ENCODE data around the gene POLR2E. TPM values are rescaled to one million over a fixed set of nuclear protein-coding genes. Genes with fewer than 3 reads are reported as not detected.
A peak's percentile ranks its signal among the peaks of the same experiment; 100 is the strongest.

POLR2E gene
- total and polyA plus RNA-seq, 9 of the 15 experiments (the other 6 are each of a cell fraction or from before 2014, with no cell fraction given): 3.4 to 413 (median 244) TPM

DNA sequence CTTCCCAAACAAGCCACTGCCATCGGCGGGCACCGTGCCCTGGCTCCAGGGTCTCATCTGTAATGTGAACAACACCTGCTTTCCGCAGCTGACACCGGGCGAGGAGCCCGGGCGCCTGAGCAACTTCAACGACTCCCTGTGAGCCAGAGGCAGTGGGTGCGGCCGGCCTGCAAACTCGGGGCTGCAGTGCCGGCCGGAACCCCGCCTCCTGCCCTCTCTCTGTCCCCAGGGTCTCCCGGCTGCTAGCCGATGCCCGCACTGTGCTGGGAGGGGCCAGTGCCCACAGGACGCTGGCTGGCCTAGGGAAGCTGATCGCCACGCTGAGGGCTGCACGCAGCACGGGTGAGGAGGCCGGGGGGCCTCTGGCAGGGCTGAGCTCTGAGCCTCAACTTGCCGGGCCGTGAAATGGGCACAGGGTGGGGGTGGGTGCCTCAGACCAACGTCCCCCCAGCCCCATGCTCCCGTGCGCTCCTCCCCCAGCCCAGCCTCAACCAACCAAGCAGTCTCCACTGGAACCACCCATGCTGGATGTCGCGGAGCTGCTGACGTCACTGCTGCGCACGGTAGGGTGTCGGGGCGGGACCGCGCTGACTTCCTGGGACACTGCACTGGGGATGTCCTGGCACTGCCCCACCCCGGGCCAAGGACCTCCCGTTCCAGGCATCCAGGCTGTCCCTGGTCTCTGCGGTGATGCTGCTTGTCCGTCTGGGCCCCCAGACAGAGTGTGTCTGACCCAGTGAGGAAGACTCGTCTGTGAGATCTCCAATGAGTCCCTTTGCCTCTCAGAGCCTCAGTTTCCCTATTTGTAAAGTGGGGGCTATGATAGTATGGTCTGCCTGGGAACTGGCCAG is 53.1 kb downstream of the POLR2E start (continued):
- TF ChIP-seq, protein P1, sequence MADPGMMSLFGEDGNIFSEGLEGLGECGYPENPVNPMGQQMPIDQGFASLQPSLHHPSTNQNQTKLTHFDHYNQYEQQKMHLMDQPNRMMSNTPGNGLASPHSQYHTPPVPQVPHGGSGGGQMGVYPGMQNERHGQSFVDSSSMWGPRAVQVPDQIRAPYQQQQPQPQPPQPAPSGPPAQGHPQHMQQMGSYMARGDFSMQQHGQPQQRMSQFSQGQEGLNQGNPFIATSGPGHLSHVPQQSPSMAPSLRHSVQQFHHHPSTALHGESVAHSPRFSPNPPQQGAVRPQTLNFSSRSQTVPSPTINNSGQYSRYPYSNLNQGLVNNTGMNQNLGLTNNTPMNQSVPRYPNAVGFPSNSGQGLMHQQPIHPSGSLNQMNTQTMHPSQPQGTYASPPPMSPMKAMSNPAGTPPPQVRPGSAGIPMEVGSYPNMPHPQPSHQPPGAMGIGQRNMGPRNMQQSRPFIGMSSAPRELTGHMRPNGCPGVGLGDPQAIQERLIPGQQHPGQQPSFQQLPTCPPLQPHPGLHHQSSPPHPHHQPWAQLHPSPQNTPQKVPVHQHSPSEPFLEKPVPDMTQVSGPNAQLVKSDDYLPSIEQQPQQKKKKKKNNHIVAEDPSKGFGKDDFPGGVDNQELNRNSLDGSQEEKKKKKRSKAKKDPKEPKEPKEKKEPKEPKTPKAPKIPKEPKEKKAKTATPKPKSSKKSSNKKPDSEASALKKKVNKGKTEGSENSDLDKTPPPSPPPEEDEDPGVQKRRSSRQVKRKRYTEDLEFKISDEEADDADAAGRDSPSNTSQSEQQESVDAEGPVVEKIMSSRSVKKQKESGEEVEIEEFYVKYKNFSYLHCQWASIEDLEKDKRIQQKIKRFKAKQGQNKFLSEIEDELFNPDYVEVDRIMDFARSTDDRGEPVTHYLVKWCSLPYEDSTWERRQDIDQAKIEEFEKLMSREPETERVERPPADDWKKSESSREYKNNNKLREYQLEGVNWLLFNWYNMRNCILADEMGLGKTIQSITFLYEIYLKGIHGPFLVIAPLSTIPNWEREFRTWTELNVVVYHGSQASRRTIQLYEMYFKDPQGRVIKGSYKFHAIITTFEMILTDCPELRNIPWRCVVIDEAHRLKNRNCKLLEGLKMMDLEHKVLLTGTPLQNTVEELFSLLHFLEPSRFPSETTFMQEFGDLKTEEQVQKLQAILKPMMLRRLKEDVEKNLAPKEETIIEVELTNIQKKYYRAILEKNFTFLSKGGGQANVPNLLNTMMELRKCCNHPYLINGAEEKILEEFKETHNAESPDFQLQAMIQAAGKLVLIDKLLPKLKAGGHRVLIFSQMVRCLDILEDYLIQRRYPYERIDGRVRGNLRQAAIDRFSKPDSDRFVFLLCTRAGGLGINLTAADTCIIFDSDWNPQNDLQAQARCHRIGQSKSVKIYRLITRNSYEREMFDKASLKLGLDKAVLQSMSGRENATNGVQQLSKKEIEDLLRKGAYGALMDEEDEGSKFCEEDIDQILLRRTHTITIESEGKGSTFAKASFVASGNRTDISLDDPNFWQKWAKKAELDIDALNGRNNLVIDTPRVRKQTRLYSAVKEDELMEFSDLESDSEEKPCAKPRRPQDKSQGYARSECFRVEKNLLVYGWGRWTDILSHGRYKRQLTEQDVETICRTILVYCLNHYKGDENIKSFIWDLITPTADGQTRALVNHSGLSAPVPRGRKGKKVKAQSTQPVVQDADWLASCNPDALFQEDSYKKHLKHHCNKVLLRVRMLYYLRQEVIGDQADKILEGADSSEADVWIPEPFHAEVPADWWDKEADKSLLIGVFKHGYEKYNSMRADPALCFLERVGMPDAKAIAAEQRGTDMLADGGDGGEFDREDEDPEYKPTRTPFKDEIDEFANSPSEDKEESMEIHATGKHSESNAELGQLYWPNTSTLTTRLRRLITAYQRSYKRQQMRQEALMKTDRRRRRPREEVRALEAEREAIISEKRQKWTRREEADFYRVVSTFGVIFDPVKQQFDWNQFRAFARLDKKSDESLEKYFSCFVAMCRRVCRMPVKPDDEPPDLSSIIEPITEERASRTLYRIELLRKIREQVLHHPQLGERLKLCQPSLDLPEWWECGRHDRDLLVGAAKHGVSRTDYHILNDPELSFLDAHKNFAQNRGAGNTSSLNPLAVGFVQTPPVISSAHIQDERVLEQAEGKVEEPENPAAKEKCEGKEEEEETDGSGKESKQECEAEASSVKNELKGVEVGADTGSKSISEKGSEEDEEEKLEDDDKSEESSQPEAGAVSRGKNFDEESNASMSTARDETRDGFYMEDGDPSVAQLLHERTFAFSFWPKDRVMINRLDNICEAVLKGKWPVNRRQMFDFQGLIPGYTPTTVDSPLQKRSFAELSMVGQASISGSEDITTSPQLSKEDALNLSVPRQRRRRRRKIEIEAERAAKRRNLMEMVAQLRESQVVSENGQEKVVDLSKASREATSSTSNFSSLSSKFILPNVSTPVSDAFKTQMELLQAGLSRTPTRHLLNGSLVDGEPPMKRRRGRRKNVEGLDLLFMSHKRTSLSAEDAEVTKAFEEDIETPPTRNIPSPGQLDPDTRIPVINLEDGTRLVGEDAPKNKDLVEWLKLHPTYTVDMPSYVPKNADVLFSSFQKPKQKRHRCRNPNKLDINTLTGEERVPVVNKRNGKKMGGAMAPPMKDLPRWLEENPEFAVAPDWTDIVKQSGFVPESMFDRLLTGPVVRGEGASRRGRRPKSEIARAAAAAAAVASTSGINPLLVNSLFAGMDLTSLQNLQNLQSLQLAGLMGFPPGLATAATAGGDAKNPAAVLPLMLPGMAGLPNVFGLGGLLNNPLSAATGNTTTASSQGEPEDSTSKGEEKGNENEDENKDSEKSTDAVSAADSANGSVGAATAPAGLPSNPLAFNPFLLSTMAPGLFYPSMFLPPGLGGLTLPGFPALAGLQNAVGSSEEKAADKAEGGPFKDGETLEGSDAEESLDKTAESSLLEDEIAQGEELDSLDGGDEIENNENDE (IDR thresholded peaks at IDR 0.05; ENCODE audit: low read depth, low read length): no peak
- TF ChIP-seq, protein P2, sequence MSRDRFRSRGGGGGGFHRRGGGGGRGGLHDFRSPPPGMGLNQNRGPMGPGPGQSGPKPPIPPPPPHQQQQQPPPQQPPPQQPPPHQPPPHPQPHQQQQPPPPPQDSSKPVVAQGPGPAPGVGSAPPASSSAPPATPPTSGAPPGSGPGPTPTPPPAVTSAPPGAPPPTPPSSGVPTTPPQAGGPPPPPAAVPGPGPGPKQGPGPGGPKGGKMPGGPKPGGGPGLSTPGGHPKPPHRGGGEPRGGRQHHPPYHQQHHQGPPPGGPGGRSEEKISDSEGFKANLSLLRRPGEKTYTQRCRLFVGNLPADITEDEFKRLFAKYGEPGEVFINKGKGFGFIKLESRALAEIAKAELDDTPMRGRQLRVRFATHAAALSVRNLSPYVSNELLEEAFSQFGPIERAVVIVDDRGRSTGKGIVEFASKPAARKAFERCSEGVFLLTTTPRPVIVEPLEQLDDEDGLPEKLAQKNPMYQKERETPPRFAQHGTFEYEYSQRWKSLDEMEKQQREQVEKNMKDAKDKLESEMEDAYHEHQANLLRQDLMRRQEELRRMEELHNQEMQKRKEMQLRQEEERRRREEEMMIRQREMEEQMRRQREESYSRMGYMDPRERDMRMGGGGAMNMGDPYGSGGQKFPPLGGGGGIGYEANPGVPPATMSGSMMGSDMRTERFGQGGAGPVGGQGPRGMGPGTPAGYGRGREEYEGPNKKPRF (IDR thresholded peaks at IDR 0.05; ENCODE audit: low read depth, low read length): no peak
- TF ChIP-seq SNIP1 (IDR thresholded peaks at IDR 0.05; ENCODE audit: low read depth) (no peak), GTF2E2 (tag; IDR thresholded peaks at IDR 0.05) (no peak), ATF1 (CRISPR knock-in tag; IDR thresholded peaks at IDR 0.05) (peak; percentile 96), ATF1 (tag; IDR thresholded peaks at IDR 0.05) (peak; percentile 97)
- TF ChIP-seq, protein P3, sequence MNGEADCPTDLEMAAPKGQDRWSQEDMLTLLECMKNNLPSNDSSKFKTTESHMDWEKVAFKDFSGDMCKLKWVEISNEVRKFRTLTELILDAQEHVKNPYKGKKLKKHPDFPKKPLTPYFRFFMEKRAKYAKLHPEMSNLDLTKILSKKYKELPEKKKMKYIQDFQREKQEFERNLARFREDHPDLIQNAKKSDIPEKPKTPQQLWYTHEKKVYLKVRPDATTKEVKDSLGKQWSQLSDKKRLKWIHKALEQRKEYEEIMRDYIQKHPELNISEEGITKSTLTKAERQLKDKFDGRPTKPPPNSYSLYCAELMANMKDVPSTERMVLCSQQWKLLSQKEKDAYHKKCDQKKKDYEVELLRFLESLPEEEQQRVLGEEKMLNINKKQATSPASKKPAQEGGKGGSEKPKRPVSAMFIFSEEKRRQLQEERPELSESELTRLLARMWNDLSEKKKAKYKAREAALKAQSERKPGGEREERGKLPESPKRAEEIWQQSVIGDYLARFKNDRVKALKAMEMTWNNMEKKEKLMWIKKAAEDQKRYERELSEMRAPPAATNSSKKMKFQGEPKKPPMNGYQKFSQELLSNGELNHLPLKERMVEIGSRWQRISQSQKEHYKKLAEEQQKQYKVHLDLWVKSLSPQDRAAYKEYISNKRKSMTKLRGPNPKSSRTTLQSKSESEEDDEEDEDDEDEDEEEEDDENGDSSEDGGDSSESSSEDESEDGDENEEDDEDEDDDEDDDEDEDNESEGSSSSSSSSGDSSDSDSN (IDR thresholded peaks at IDR 0.05; ENCODE audit: borderline replicate concordance in 1 of 2, low read depth in 2 of 2, low read length in 2 of 2): 0 out of 4 replicates have a peak, but pooled peaks of 1 of the 2 experiments have one; percentile 30
- TF ChIP-seq, protein P4, sequence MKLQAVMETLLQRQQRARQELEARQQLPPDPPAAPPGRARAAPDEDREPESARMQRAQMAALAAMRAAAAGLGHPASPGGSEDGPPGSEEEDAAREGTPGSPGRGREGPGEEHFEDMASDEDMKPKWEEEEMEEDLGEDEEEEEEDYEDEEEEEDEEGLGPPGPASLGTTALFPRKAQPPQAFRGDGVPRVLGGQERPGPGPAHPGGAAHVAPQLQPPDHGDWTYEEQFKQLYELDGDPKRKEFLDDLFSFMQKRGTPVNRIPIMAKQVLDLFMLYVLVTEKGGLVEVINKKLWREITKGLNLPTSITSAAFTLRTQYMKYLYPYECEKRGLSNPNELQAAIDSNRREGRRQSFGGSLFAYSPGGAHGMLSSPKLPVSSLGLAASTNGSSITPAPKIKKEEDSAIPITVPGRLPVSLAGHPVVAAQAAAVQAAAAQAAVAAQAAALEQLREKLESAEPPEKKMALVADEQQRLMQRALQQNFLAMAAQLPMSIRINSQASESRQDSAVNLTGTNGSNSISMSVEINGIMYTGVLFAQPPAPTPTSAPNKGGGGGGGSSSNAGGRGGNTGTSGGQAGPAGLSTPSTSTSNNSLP (IDR thresholded peaks at IDR 0.05; ENCODE audit: borderline replicate concordance, low read depth, low read length): no peak

Data from K562 (cell line).